Astrocyte (in vitro differentiated cells and primary cell): ENCODE data around the gene SUPT6H.

Experiments
- CTCF ChIP-seq: IDR thresholded peaks from 2 replicates; pipeline ENCODE4 v1.5.1; 2011; ENCODE audit warnings: low read depth, mild to moderate bottlenecking, inconsistent platforms, low read length, moderate library complexity; ENCODE audit not compliant: insufficient read depth
- EZH2 ChIP-seq: IDR thresholded peaks from 2 replicates; pipeline ENCODE4 v1.6.1; 2012; ENCODE audit warnings: mild to moderate bottlenecking, low read length, inconsistent platforms; ENCODE audit not compliant: insufficient read depth

- no peak for TF ChIP-seq CTCF
- TF ChIP-seq EZH2 = no peak
Measured at GRCh38 chr17:28710861-28711722, 49.1 kb downstream of the SUPT6H start.
